Liver (tissue), 9 donors: Measurements from ENCODE around the gene PATJ. TPM values are rescaled to one million over a fixed set of nuclear protein-coding genes. Genes with fewer than 3 reads are reported as not detected.

Experiments used
- DNase-seq: peaks from one replicate; pipeline ENCODE4 v3.0.0-alpha.2; 2017; ENCODE audit warnings: low spot score
- H3K27ac ChIP-seq, 2 donors: one replicate each; pipeline ENCODE4 v1.7.0; 2013; ENCODE audit warnings: inconsistent platforms in 2 of 2, low read length in 2 of 2, control low read depth in 1 of 2, low read depth in 1 of 2, mild to moderate bottlenecking in 1 of 2
- H3K27me3 ChIP-seq, 4 donors: one replicate each; pipeline versions ENCODE4 v1.6.1 to v1.7.0; 2013; ENCODE audit warnings: low read length in 3 of 4, inconsistent platforms in 1 of 4, mild to moderate bottlenecking in 1 of 4, moderate library complexity in 1 of 4; ENCODE audit not compliant: control insufficient read depth in 4 of 4, insufficient read depth in 4 of 4
- H3K36me3 ChIP-seq, 4 donors: one replicate each; pipeline versions ENCODE4 v1.6.1 to v1.7.0; 2013; ENCODE audit warnings: low read length in 3 of 4, mild to moderate bottlenecking in 3 of 4, low read depth in 1 of 4, moderate library complexity in 1 of 4; ENCODE audit not compliant: control insufficient read depth in 4 of 4, insufficient read depth in 3 of 4
- H3K4me1 ChIP-seq, 4 donors: one replicate each; pipeline versions ENCODE4 v1.6.1 to v1.7.0; 2013; ENCODE audit warnings: low read length in 3 of 4, mild to moderate bottlenecking in 3 of 4, moderate library complexity in 1 of 4; ENCODE audit not compliant: control insufficient read depth in 4 of 4, insufficient read depth in 4 of 4
- H3K4me3 ChIP-seq, 3 donors: one replicate each; pipeline versions ENCODE4 v1.6.1 to v1.7.0; 2013; ENCODE audit warnings: low read length in 3 of 3, control low read depth in 1 of 3, low read depth in 1 of 3, mild to moderate bottlenecking in 1 of 3
- H3K9ac ChIP-seq, 2 donors: one replicate each; pipeline ENCODE4 v1.7.0; 2013; ENCODE audit warnings: low read length in 2 of 2, mild to moderate bottlenecking in 2 of 2, moderate library complexity in 2 of 2, control low read depth in 1 of 2, low read depth in 1 of 2
- H3K9me3 ChIP-seq, 4 donors: one replicate each; pipeline versions ENCODE4 v1.6.1 to v1.7.0; 2013; ENCODE audit warnings: low read length in 3 of 4; ENCODE audit not compliant: control insufficient read depth in 4 of 4
- EGR1 ChIP-seq, 2 donors: IDR thresholded peaks; 2 replicates each; pipeline ENCODE4 v1.6.1; 2016 to 2018; ENCODE audit warnings: antibody characterized with exemption in 2 of 2, low read depth in 2 of 2
- GABPA ChIP-seq, 2 donors: IDR thresholded peaks in 1 of 2; conservative IDR thresholded peaks in 1 of 2; 2 replicates each; pipeline ENCODE4 v1.6.1; 2016; ENCODE audit warnings: antibody characterized with exemption in 2 of 2, mild to moderate bottlenecking in 1 of 2, moderate library complexity in 1 of 2
- HNF4A ChIP-seq, 2 donors: conservative IDR thresholded peaks; 2 replicates each; pipeline ENCODE4 v1.6.1; 2016; ENCODE audit warnings: antibody characterized with exemption in 2 of 2, mild to moderate bottlenecking in 2 of 2
- HNF4G ChIP-seq: IDR thresholded peaks from 2 replicates; pipeline ENCODE4 v1.6.1; 2016; ENCODE audit warnings: antibody characterized with exemption
- JUND ChIP-seq, 2 donors: IDR thresholded peaks; 2 replicates each; pipeline ENCODE4 v1.6.1; 2016; ENCODE audit warnings: antibody characterized with exemption in 2 of 2
- NR2F2 ChIP-seq: IDR thresholded peaks from 2 replicates; pipeline ENCODE4 v1.6.1; 2016; ENCODE audit warnings: antibody characterized with exemption
- RAD21 ChIP-seq, 2 donors: IDR thresholded peaks; 2 replicates each; pipeline ENCODE4 v1.6.1; 2016; ENCODE audit warnings: antibody characterized with exemption in 2 of 2, mild to moderate bottlenecking in 2 of 2
- RXRA ChIP-seq, 2 donors: IDR thresholded peaks; 2 replicates each; pipeline ENCODE4 v1.6.1; 2017 to 2018; ENCODE audit warnings: antibody characterized with exemption in 2 of 2, mild to moderate bottlenecking in 1 of 2
- SP1 ChIP-seq: IDR thresholded peaks from 2 replicates; pipeline ENCODE4 v1.6.1; 2018; ENCODE audit warnings: antibody characterized with exemption, mild to moderate bottlenecking
- TAF1 ChIP-seq: conservative IDR thresholded peaks from 2 replicates; pipeline ENCODE4 v1.6.1; 2016; ENCODE audit warnings: antibody characterized with exemption, mild to moderate bottlenecking
- YY1 ChIP-seq: IDR thresholded peaks from 2 replicates; pipeline ENCODE4 v1.6.1; 2016; ENCODE audit warnings: antibody characterized with exemption, mild to moderate bottlenecking
- WGBS: extraction: QIAGEN DNeasy Blood & Tissue Kit; methylation state at CpG from one replicate; pipeline ENCODE4 v1.1.7; 2013; 5-methylcytosine and 5-hydroxymethylcytosine counted together
- polyA plus RNA-seq, 2 donors: library from polyadenylated mRNA; stranded (reverse) in 1 of 2; unstranded in 1 of 2; fragments of 200-250 nt in 1 of 2; fragments of >200 nt in 1 of 2; fragmentation: Nextera tagmentation in 1 of 2; extraction: Ambion mirVana in 1 of 2; gene quantifications; one replicate each; pipeline versions ENCODE4 v1.2.1 to v1.2.3, GENCODE V29; 2013 to 2015
- total RNA-seq, 2 donors: library from RNA; depleted of rRNA; stranded (reverse); fragments of >200 nt; gene quantifications; one replicate each; pipeline ENCODE4 v1.2.3, GENCODE V29; 2014
- TF ChIP-seq, protein P1 (sequence below): IDR thresholded peaks from 2 replicates; pipeline ENCODE4 v1.6.1; 2016; ENCODE audit warnings: antibody characterized with exemption
- TF ChIP-seq, protein P2 (sequence below): IDR thresholded peaks from 2 replicates; pipeline ENCODE4 v1.6.1; 2016; ENCODE audit warnings: antibody characterized with exemption, mild to moderate bottlenecking
- TF ChIP-seq, protein P3 (sequence below): fragments of 150-350 bp; IDR thresholded peaks from 2 replicates; pipeline ENCODE4 v1.5.1; 2017; ENCODE audit warnings: improper control_type of control experiment, low read depth, low read length; ENCODE audit not compliant: missing input control
- TF ChIP-seq, protein P4 (sequence below): IDR thresholded peaks from 2 replicates; pipeline ENCODE4 v1.6.1; 2016; ENCODE audit warnings: antibody characterized with exemption
- TF ChIP-seq, protein P5 (sequence below): IDR thresholded peaks from 2 replicates; pipeline ENCODE4 v1.6.1; 2016; ENCODE audit warnings: antibody characterized with exemption
- donor health status: healthy.
- donor health status: healthy.
- donor health status: healthy.
- donor health status: healthy.
- donor health status: healthy.

Gene PATJ
- total and polyA plus RNA-seq, 4 donors = 5.7 to 29.8 (median 9.0) TPM

DNA sequence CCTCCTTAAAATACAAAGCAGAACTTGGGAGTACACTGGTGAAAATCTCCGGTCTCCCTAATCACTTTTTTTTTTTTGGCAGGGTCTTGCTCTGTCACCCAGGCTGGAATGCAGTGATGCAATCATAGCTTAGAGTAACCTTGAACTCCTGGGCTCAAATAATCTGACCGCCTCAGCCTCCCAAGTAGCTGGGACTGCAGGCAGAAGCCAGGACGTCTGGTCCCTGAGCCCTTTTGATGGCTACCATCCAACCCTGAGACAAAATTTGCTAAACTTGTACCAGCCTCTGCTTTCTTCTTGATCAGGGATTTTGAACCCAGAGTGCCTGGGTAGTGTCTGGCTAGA lies 456.5 kb downstream of the PATJ start:
- H3K4me3 ChIP-seq = no peak overlapping the region
- H3K9ac ChIP-seq = no peak overlapping the region
- peaks cover 6 to 11% (median 7%) of the 10 kb centered on the region in 4 donors for H3K4me1 ChIP-seq
- peak; percentile 60 to 68 for TF ChIP-seq RXRA (IDR thresholded peaks at IDR 0.05)
- peak; percentile 19 for TF ChIP-seq YY1
- TF ChIP-seq, protein P1, sequence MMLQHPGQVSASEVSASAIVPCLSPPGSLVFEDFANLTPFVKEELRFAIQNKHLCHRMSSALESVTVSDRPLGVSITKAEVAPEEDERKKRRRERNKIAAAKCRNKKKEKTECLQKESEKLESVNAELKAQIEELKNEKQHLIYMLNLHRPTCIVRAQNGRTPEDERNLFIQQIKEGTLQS = peak; percentile 62
- no peak for TF ChIP-seq GABPA (IDR thresholded peaks at IDR 0.05 in 1 of 2, conservative IDR thresholded peaks at IDR 0.05 in 1 of 2)
- TF ChIP-seq JUND (IDR thresholded peaks at IDR 0.05) = peak; percentile 44 to 50
- peak; percentile 72 to 77 for TF ChIP-seq HNF4A (conservative IDR thresholded peaks at IDR 0.05)
- TF ChIP-seq, protein P2, sequence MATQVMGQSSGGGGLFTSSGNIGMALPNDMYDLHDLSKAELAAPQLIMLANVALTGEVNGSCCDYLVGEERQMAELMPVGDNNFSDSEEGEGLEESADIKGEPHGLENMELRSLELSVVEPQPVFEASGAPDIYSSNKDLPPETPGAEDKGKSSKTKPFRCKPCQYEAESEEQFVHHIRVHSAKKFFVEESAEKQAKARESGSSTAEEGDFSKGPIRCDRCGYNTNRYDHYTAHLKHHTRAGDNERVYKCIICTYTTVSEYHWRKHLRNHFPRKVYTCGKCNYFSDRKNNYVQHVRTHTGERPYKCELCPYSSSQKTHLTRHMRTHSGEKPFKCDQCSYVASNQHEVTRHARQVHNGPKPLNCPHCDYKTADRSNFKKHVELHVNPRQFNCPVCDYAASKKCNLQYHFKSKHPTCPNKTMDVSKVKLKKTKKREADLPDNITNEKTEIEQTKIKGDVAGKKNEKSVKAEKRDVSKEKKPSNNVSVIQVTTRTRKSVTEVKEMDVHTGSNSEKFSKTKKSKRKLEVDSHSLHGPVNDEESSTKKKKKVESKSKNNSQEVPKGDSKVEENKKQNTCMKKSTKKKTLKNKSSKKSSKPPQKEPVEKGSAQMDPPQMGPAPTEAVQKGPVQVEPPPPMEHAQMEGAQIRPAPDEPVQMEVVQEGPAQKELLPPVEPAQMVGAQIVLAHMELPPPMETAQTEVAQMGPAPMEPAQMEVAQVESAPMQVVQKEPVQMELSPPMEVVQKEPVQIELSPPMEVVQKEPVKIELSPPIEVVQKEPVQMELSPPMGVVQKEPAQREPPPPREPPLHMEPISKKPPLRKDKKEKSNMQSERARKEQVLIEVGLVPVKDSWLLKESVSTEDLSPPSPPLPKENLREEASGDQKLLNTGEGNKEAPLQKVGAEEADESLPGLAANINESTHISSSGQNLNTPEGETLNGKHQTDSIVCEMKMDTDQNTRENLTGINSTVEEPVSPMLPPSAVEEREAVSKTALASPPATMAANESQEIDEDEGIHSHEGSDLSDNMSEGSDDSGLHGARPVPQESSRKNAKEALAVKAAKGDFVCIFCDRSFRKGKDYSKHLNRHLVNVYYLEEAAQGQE = no peak
- peak; percentile 36 for TF ChIP-seq SP1
- peak; percentile 27 for TF ChIP-seq NR2F2
- peak; percentile 18 for TF ChIP-seq HNF4G
- H3K27me3 ChIP-seq = no peaks in the 10 kb centered on the region
- DNase-seq = no peak
- no peaks in the 10 kb centered on the region for H3K9me3 ChIP-seq
- H3K27ac ChIP-seq = no peak overlapping the region
- no peaks in the 10 kb centered on the region for H3K36me3 ChIP-seq
- WGBS = 12% methylated on average over 3 of the region's 3 CpGs

DNA sequence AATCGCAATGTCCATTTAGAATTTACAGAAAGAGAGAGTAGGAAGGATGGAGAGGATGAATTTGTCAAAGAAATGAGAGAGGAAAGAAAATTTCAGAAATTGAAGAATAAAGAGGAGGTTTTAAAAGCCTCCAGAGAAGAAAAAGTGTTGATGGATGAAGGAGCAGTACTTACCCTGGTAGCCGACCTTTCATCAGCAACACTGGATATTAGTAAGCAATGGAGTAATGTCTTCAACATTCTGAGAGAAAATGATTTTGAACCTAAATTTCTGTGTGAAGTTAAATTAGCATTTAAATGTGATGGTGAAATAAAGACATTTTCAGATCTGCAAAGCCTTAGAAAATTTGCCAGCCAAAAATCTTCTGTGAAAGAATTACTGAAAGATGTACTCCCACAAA lies 464.9 kb downstream of the PATJ start:
- H3K36me3 ChIP-seq = no peaks in the 10 kb centered on the region
- DNase-seq = no peak
- no peak for TF ChIP-seq SP1
- TF ChIP-seq, protein P2 = no peak
- no peak for TF ChIP-seq HNF4G
- no peak for TF ChIP-seq RXRA (IDR thresholded peaks at IDR 0.05)
- TF ChIP-seq, protein P3, sequence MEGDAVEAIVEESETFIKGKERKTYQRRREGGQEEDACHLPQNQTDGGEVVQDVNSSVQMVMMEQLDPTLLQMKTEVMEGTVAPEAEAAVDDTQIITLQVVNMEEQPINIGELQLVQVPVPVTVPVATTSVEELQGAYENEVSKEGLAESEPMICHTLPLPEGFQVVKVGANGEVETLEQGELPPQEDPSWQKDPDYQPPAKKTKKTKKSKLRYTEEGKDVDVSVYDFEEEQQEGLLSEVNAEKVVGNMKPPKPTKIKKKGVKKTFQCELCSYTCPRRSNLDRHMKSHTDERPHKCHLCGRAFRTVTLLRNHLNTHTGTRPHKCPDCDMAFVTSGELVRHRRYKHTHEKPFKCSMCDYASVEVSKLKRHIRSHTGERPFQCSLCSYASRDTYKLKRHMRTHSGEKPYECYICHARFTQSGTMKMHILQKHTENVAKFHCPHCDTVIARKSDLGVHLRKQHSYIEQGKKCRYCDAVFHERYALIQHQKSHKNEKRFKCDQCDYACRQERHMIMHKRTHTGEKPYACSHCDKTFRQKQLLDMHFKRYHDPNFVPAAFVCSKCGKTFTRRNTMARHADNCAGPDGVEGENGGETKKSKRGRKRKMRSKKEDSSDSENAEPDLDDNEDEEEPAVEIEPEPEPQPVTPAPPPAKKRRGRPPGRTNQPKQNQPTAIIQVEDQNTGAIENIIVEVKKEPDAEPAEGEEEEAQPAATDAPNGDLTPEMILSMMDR = no peak
- TF ChIP-seq TAF1 = no peak
- TF ChIP-seq, protein P4, sequence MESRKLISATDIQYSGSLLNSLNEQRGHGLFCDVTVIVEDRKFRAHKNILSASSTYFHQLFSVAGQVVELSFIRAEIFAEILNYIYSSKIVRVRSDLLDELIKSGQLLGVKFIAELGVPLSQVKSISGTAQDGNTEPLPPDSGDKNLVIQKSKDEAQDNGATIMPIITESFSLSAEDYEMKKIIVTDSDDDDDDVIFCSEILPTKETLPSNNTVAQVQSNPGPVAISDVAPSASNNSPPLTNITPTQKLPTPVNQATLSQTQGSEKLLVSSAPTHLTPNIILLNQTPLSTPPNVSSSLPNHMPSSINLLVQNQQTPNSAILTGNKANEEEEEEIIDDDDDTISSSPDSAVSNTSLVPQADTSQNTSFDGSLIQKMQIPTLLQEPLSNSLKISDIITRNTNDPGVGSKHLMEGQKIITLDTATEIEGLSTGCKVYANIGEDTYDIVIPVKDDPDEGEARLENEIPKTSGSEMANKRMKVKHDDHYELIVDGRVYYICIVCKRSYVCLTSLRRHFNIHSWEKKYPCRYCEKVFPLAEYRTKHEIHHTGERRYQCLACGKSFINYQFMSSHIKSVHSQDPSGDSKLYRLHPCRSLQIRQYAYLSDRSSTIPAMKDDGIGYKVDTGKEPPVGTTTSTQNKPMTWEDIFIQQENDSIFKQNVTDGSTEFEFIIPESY = no peak
- TF ChIP-seq, protein P1 = no peak
- TF ChIP-seq, protein P5, sequence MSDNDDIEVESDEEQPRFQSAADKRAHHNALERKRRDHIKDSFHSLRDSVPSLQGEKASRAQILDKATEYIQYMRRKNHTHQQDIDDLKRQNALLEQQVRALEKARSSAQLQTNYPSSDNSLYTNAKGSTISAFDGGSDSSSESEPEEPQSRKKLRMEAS = no peak
- TF ChIP-seq HNF4A (conservative IDR thresholded peaks at IDR 0.05) = no peak
- no peak for TF ChIP-seq EGR1 (IDR thresholded peaks at IDR 0.05; ENCODE audit: low read depth in 2 of 2)
- no peak for TF ChIP-seq RAD21 (IDR thresholded peaks at IDR 0.05)
- TF ChIP-seq JUND (IDR thresholded peaks at IDR 0.05) = no peak
- no peak overlapping the region for H3K27ac ChIP-seq
- WGBS = 88% methylated on average over 2 of the region's 2 CpGs
- H3K27me3 ChIP-seq = no peaks in the 10 kb centered on the region
- H3K4me3 ChIP-seq = no peak overlapping the region
- no peak overlapping the region for H3K9ac ChIP-seq
- H3K4me1 ChIP-seq = no peaks in the 10 kb centered on the region
- H3K9me3 ChIP-seq = peaks cover 0 to 5% (median 3%) of the 10 kb centered on the region in 4 donors
